GM12878 (cell line): ENCODE measurements around the gene ALPP. TPM values are rescaled to one million over a fixed set of nuclear protein-coding genes. Genes with fewer than 3 reads are reported as not detected.

Experiments
- ATAC-seq: fragments of 200-7000 bp; cut with Tn5 transposase; 3 replicates; pipeline ENCODE4 v1.9.1; 2020; ENCODE audit warnings: mild to moderate bottlenecking, moderate library complexity
- BruUV-seq: library from RNA; stranded (reverse); fragments of 400-500 nt; replicated peaks from 2 replicates; lab custom pipeline; 2021; lab: Mats Ljungman, UMichigan
- CTCF ChIA-PET: fragments of 300-600 bp; sonication (Branson Sonifier 250); formaldehyde crosslinking; extraction: SDS; loops from one replicate; lab custom pipeline; 2021; ENCODE audit warnings: inconsistent platforms; lab: Yijun Ruan, JAX
- POLR2A ChIA-PET: fragments of 350-600 bp; formaldehyde crosslinking; extraction: SDS; loops from one replicate; lab custom pipeline; 2021; ENCODE audit warnings: inconsistent platforms; lab: Charles Lee
- RAD21 ChIA-PET: fragments of 300-600 bp; sonication (Branson Sonifier 250); formaldehyde crosslinking; loops from one replicate; lab custom pipeline; 2023; ENCODE audit warnings: antibody characterized with exemption; ENCODE audit not compliant: unreplicated experiment; lab: Charles Lee
- SMC1A ChIA-PET: fragments of 300-600 bp; sonication (Branson Sonifier 250); formaldehyde crosslinking; loops from one replicate; lab custom pipeline; 2023; ENCODE audit not compliant: unreplicated experiment, uncharacterized antibody; lab: Charles Lee
- DNase-seq: peaks from one replicate; pipeline ENCODE4 v3.0.0-alpha.2; 2011; ENCODE audit warnings: low read depth, low spot score
- FAIRE-seq: peaks from 3 replicates; lab custom pipeline; 2011; peaks lifted over from hg19 to GRCh38; lab: Jason Lieb, UNC
- H2AFZ ChIP-seq: 2 replicates; pipeline ENCODE4 v1.6.0; 2011; ENCODE audit warnings: low read depth, low read length, control low read depth; ENCODE audit not compliant: control insufficient read depth
- H3K27ac ChIP-seq: 2 replicates; pipeline ENCODE4 v1.5.1; 2011; ENCODE audit warnings: control low read depth; ENCODE audit not compliant: control insufficient read depth, insufficient read depth
- H3K27me3 ChIP-seq, 2 experiments: replicated peaks in 1 of 2; 2 replicates each; pipeline versions ENCODE4 v1.6.0 to v1.6.1; 2011; ENCODE audit warnings: low read length in 1 of 2; ENCODE audit not compliant: control insufficient read depth in 2 of 2, insufficient read depth in 2 of 2
- H3K36me3 ChIP-seq, 2 experiments: 2 replicates each; pipeline ENCODE4 v1.5.1; 2011; ENCODE audit warnings: low read length in 1 of 2; ENCODE audit not compliant: control insufficient read depth in 2 of 2, insufficient read depth in 2 of 2
- H3K4me1 ChIP-seq: 2 replicates; pipeline ENCODE4 v1.6.1; 2011; ENCODE audit warnings: mild to moderate bottlenecking, low read length, moderate library complexity, mixed read lengths; ENCODE audit not compliant: control insufficient read depth, insufficient read depth
- H3K4me2 ChIP-seq: 2 replicates; pipeline ENCODE4 v1.6.0; 2011; ENCODE audit warnings: control low read depth; ENCODE audit not compliant: control insufficient read depth, insufficient read depth
- H3K4me3 ChIP-seq: fragments of 200-600 bp; sonication (generic); 2 replicates; pipeline ENCODE4 v1.5.1; 2016
- H3K79me2 ChIP-seq: 2 replicates; pipeline ENCODE4 v1.6.0; 2011; ENCODE audit warnings: low read length; ENCODE audit not compliant: control insufficient read depth, insufficient read depth
- H3K9ac ChIP-seq: 2 replicates; pipeline ENCODE4 v1.8.0; 2011; ENCODE audit warnings: low read length, control low read depth, mixed read lengths; ENCODE audit not compliant: control insufficient read depth, insufficient read depth
- H3K9me3 ChIP-seq: replicated peaks from 3 replicates; pipeline ENCODE4 v1.5.1; 2011; ENCODE audit warnings: mild to moderate bottlenecking, low read length; ENCODE audit not compliant: control insufficient read depth, insufficient read depth
- H4K20me1 ChIP-seq: 2 replicates; pipeline ENCODE4 v1.6.0; 2011; ENCODE audit not compliant: control insufficient read depth, insufficient read depth
- BCL11A ChIP-seq: IDR thresholded peaks from 2 replicates; pipeline ENCODE4 v1.6.1; 2011; ENCODE audit warnings: low read depth, low read length
- BHLHE40 ChIP-seq, 2 experiments: fragments of 450-650 bp in 1 of 2; IDR thresholded peaks; 2 replicates each; pipeline ENCODE4 v1.6.1; 2011 to 2017; ENCODE audit warnings: low read depth in 2 of 2, borderline replicate concordance in 1 of 2, improper control_type of control experiment in 1 of 2, low read length in 1 of 2, mild to moderate bottlenecking in 1 of 2
- CBFB ChIP-seq: IDR thresholded peaks from 2 replicates; pipeline ENCODE4 v1.6.1; 2016; ENCODE audit warnings: antibody characterized with exemption, low read depth
- CBX3 ChIP-seq: fragments of 200-600 bp; sonication (generic); IDR thresholded peaks from 2 replicates; pipeline ENCODE4 v1.6.1; 2016; ENCODE audit warnings: low read depth, borderline replicate concordance
- CEBPZ ChIP-seq: fragments of 150-350 bp; IDR thresholded peaks from 2 replicates; pipeline ENCODE4 v1.6.1; 2016; ENCODE audit warnings: low read depth, low read length
- EGR1 ChIP-seq, 2 experiments: IDR thresholded peaks; 1 replicate in 1 of 2; 2 replicates in 1 of 2; pipeline ENCODE4 v1.6.1; 2011 to 2012; ENCODE audit warnings: low read depth in 2 of 2, low read length in 2 of 2, borderline replicate concordance in 1 of 2, mild to moderate bottlenecking in 1 of 2, moderate library complexity in 1 of 2
- ELK1 ChIP-seq: IDR thresholded peaks from 2 replicates; pipeline ENCODE4 v1.6.1; 2012; ENCODE audit warnings: low read depth, low read length, improper control_type of control experiment
- HDAC6 ChIP-seq: fragments of 200-600 bp; sonication (generic); IDR thresholded peaks from one replicate; pipeline ENCODE4 v1.8.0; 2017; ENCODE audit warnings: antibody characterized with exemption; ENCODE audit not compliant: unreplicated experiment
- NRF1 ChIP-seq: conservative IDR thresholded peaks from 2 replicates; pipeline ENCODE4 v1.6.1; 2011; ENCODE audit warnings: mild to moderate bottlenecking, low read depth, low read length, improper control_type of control experiment
- PKNOX1 ChIP-seq: fragments of 450-650 bp; IDR thresholded peaks from 2 replicates; pipeline ENCODE4 v1.6.1; 2016; ENCODE audit warnings: mild to moderate bottlenecking
- POLR2AphosphoS5 ChIP-seq: IDR thresholded peaks from 2 replicates; pipeline ENCODE4 v1.6.1; 2011; ENCODE audit warnings: mild to moderate bottlenecking, low read length, inconsistent platforms
- POU2F2 ChIP-seq: IDR thresholded peaks from 3 replicates; pipeline ENCODE4 v1.6.1; 2011; ENCODE audit warnings: low read depth, mild to moderate bottlenecking, low read length, borderline replicate concordance
- SMC3 ChIP-seq: IDR thresholded peaks from 2 replicates; pipeline ENCODE4 v1.6.1; 2011; ENCODE audit warnings: low read length, improper control_type of control experiment, borderline replicate concordance
- SPI1 ChIP-seq: IDR thresholded peaks from 2 replicates; pipeline ENCODE4 v1.6.1; 2011; ENCODE audit warnings: low read depth, mild to moderate bottlenecking, low read length, moderate library complexity, borderline replicate concordance; ENCODE audit not compliant: insufficient read depth
- TCF7 ChIP-seq: IDR thresholded peaks from 2 replicates; pipeline ENCODE4 v1.6.1; 2014; ENCODE audit warnings: antibody characterized with exemption, borderline replicate concordance
- WGBS: methylation state at CpG from one replicate; pipeline ENCODE4 v1.1.6; 2016; ENCODE audit warnings: low lambda C conversion rate; ENCODE audit not compliant: insufficient replicate concordance, insufficient coverage; ENCODE audit errors: missing lambda C conversion rate; 5-methylcytosine and 5-hydroxymethylcytosine counted together
- in situ Hi-C: fragments of 300-500 bp; cut with MboI; formaldehyde crosslinking; loops from 9 replicates; pipeline ENCODE4 v1.14.3; 2018; ENCODE audit warnings: mixed read lengths
- intact Hi-C: fragments of 100-400 bp; cut with micrococcal nuclease; formaldehyde crosslinking; loops from one replicate; pipeline ENCODE4 v1.14.2; 2022; ENCODE audit not compliant: unreplicated experiment
- polyA plus RNA-seq, 11 experiments: library from polyadenylated mRNA; depleted of rRNA in 4 of 11; unstranded in 6 of 11; stranded (reverse) in 5 of 11; fragments of >200 nt; fragmentation: Nextera tagmentation in 4 of 11; fragmentation: Illumina TruSeq in 1 of 11; extraction: Ambion mirVana in 4 of 11; extraction: Trizol in 1 of 11; gene quantifications; 1 replicate in 1 of 11; 2 replicates in 10 of 11; pipeline versions ENCODE4 v1.2.1 to v1.2.3, GENCODE V29; 2011 to 2016; ENCODE audit warnings: inconsistent platforms in 2 of 11, missing spikeins in 2 of 11, low read depth in 1 of 11
- total RNA-seq, 4 experiments: library from RNA; depleted of rRNA in 3 of 4; stranded (reverse); fragments of >200 nt in 3 of 4; fragmentation: Illumina TruSeq in 1 of 4; extraction: Trizol in 1 of 4; gene quantifications; 2 replicates each; pipeline versions ENCODE4 v1.2.1 to v1.2.3, GENCODE V29; 2013 to 2021

Gene ALPP
- total and polyA plus RNA-seq, 10 of the 15 experiments (the other 5 are each of a cell fraction or from before 2014, with no cell fraction given), result 0.21 TPM; not detected in 9

- TF ChIP-seq HDAC6 (no peak), EGR1 (IDR thresholded peaks at IDR 0.05; ENCODE audit: borderline replicate concordance in 1 of 2, low read depth in 2 of 2, low read length in 2 of 2) (no peak), CBX3 (no peak)
These were observed 31.8 kb downstream of the ALPP start (continued) for GRCh38 chr2:232410238-232410900.

- no peak overlapping the region for H3K9ac ChIP-seq
- ChIA-PET RAD21 (no interaction called here), CTCF (interaction anchor here (1.0 to 1.2 kb wide), 2 partner anchors 27 to 29 kb away, joined by 3 read pairs; no protein-coding TSS in a partner anchor), POLR2A (no interaction called here), SMC1A (no interaction called here)
- no peak overlapping the region for H3K27ac ChIP-seq
- DNase-seq (no peak), ATAC-seq (no peak), FAIRE-seq (peak; percentile 56)
- no peaks in the 10 kb centered on the region for H3K36me3 ChIP-seq
- no peaks in the 10 kb centered on the region for H3K79me2 ChIP-seq
- intact Hi-C loops, result no loop called here
- no peaks in the 10 kb centered on the region for H4K20me1 ChIP-seq
- no peaks in the 10 kb centered on the region for H3K9me3 ChIP-seq
- WGBS, result 49% methylated on average over 6 of the region's 6 CpGs
- no peak overlapping the region for H2AFZ ChIP-seq
- peaks cover 8% of the 10 kb centered on the region for H3K4me1 ChIP-seq
- H3K27me3 ChIP-seq, result peaks cover 0 to 2% of the 10 kb centered on the region in 2 experiments; a peak in 2 of 4 replicates
- in situ Hi-C loops, result no loop called here
- peak overlapping the region; percentile 48; the same call in 1 of the 2 replicates for H3K4me2 ChIP-seq
- no TSS peak for BruUV-seq
- H3K4me3 ChIP-seq, result no peak overlapping the region
- TF ChIP-seq SMC3 (no peak), BCL11A (no peak), SPI1 (peak; percentile 49), ELK1 (no peak), PKNOX1 (peak; percentile 42; the same call in 1 of the 2 replicates), BHLHE40 (IDR thresholded peaks at IDR 0.05; ENCODE audit: borderline replicate concordance in 1 of 2, low read depth in 2 of 2, low read length in 1 of 2) (peak in 1 of 2 experiments; percentile 19; a peak in 1 of 4 replicates), POU2F2 (no peak), POLR2AphosphoS5 (no peak), NRF1 (no peak), HDAC6 (no peak), TCF7 (no peak), CEBPZ (no peak), CBFB (no peak)
These were observed 33.5 kb downstream of the ALPP start for GRCh38 chr2:232411901-232412629.
